Measurements from ENCODE around the gene SCUBE1.

Gene SCUBE1

GRCh38 chr22:43257549-43257948 is 85.6 kb downstream of the SCUBE1 start:
- no peak for DNase-seq (ENCODE audit: low read depth)

GRCh38 chr22:43256976-43257545 is 86.1 kb downstream of the SCUBE1 start:
- no peak for DNase-seq (ENCODE audit: low read depth)

GRCh38 chr22:43256569-43256968 is 86.6 kb downstream of the SCUBE1 start:
- no peak for DNase-seq (ENCODE audit: low read depth)

- no peak for DNase-seq (ENCODE audit: low read depth)
Measured at GRCh38 chr22:43255299-43255698, 87.9 kb downstream of the SCUBE1 start.

GRCh38 chr22:43253839-43254238 is 89.3 kb downstream of the SCUBE1 start:
- no peak for DNase-seq (ENCODE audit: low read depth)

- no peak for DNase-seq (ENCODE audit: low read depth)
Measured at GRCh38 chr22:43252319-43252718, 90.9 kb downstream of the SCUBE1 start.

GRCh38 chr22:43249789-43250471 is 93.2 kb downstream of the SCUBE1 start:
- no peak for DNase-seq (ENCODE audit: low read depth)

- DNase-seq (ENCODE audit: low read depth): no peak
Measured at GRCh38 chr22:43247546-43248260, 95.5 kb downstream of the SCUBE1 start.

- no peak for DNase-seq (ENCODE audit: low read depth)
Measured at GRCh38 chr22:43246188-43246587, 97.0 kb downstream of the SCUBE1 start.

GRCh38 chr22:43245717-43246116 is 97.5 kb downstream of the SCUBE1 start:
- no peak for DNase-seq (ENCODE audit: low read depth)

- no peak for DNase-seq (ENCODE audit: low read depth)
Measured at GRCh38 chr22:43244803-43245527, 98.2 kb downstream of the SCUBE1 start.

GRCh38 chr22:43244402-43244801 is 98.8 kb downstream of the SCUBE1 start:
- DNase-seq (ENCODE audit: low read depth): no peak

- DNase-seq (ENCODE audit: low read depth): no peak
Measured at GRCh38 chr22:43243324-43243723, 99.8 kb downstream of the SCUBE1 start.

- no peak for DNase-seq (ENCODE audit: low read depth)
Measured at GRCh38 chr22:43242627-43243026, 100.5 kb downstream of the SCUBE1 start.

- no peak for DNase-seq (ENCODE audit: low read depth)
Measured at GRCh38 chr22:43241699-43242386, 101.3 kb downstream of the SCUBE1 start.

- no peak for DNase-seq (ENCODE audit: low read depth)
Measured at GRCh38 chr22:43241138-43241597, 102.0 kb downstream of the SCUBE1 start.

- DNase-seq (ENCODE audit: low read depth): no peak
Measured at GRCh38 chr22:43240614-43241013, 102.6 kb downstream of the SCUBE1 start.

- DNase-seq (ENCODE audit: low read depth): no peak
Measured at GRCh38 chr22:43239956-43240355, 103.2 kb downstream of the SCUBE1 start.

- DNase-seq (ENCODE audit: low read depth): no peak
Measured at GRCh38 chr22:43239193-43239780, 103.9 kb downstream of the SCUBE1 start.

- DNase-seq (ENCODE audit: low read depth): no peak
Measured at GRCh38 chr22:43238526-43239006, 104.6 kb downstream of the SCUBE1 start.

GRCh38 chr22:43237280-43237679 is 105.9 kb downstream of the SCUBE1 start:
- no peak for DNase-seq (ENCODE audit: low read depth)

Data from stimulated activated CD8-positive, alpha-beta memory T cell treated with anti-CD3 and anti-CD28 coated beads, Interleukin-12 subunit alpha, Interleukin-12 subunit beta, amount 100 ng/mL, for 4 hours (primary cell).